Ammon's horn (tissue), 1 donor: ENCODE results near the gene UTS2B.
"Not testable (repeated sequence)": the region's sequence is repeated elsewhere in the genome, so short reads cannot be mapped to it uniquely, and the experiment has no call there.

Experiments used
- DNase-seq: peaks from one replicate; pipeline ENCODE4 v3.0.0-alpha.2; 2016; ENCODE audit warnings: low spot score

Gene UTS2B

GRCh38 chr3:191280111-191280510, 50.2 kb downstream of the UTS2B start:
- DNase-seq = no peak

DNA sequence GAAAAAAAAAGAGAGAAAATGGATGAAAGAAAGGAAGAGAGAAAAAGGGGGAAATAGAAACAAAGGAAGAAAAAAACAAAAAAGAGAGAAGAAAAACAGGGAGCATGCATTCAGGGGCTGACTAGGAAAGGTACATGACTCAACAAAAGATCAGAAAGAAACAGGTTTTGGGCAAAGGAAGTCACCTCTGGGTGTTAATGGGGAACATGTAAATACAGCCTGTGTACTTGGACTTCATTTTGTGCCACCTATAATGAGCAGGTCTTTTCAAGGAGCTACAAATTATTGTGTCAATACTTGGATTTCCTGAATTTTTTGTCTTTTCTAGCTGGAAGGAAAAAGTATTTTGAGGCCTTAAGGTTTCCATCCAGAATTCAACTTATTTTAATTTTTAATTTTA, 54.6 kb downstream of the UTS2B start:
- DNase-seq = no peak

DNA sequence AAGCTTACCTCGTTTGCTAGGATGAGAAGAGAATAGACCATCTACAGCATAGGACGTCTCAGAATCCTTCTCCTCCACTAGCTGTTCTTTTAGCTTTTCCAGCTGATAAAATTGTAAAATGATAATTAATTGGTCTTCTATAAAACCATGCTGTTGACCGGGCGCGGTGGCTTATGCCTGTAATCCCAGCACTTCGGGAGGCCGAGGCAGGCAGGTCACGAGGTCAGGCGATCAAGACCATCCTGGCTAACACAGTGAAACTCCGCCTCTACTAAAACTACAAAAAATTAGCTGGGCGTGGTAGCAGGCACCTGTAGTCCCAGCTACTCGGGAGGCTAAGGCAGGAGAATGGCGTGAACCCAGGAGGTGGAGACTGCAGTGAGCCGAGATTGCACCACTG, 55.1 kb downstream of the UTS2B start:
- DNase-seq = not testable (repeated sequence)

GRCh38 chr3:191269289-191270085, 60.8 kb downstream of the UTS2B start:
- DNase-seq = no peak

DNA sequence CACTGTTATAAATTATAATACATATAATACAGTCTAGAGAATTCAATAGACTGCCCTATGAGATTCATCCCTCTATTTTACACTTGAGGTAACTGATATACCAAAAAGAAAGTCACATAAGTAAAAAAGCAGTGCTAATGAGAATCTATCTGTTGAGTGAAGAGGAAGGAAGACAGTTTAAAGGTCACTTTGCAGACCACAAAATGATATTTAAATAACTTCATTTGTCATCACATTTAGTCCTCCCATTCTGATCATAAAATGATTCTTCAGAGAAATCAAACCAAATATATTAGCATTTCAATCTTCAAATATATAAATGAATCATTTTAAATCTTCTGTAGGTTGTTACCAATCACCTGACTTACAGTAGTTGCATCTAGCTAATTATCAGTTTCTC, 61.6 kb downstream of the UTS2B start:
- no peak for DNase-seq

GRCh38 chr3:191263850-191264249, 66.5 kb downstream of the UTS2B start:
- DNase-seq = no peak

DNA sequence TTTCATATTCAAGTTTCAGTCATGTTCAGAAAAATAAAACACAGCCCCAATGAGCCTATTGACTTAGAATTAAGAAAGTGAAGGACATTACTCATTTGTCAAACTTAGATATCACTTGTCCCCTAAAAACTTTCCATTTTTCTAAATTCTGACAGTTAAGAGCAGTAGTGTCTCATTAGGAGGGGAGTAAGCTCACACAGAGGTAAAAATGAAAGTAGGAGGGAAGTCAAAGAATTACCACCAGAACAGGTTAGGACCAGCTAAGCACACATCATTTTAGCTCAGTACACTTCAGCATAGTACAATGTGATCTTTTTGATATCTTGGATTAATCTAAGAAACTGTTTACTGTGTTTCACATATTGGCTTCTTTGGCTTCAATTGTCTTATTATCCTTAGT, 67.0 kb downstream of the UTS2B start:
- no peak for DNase-seq

DNA sequence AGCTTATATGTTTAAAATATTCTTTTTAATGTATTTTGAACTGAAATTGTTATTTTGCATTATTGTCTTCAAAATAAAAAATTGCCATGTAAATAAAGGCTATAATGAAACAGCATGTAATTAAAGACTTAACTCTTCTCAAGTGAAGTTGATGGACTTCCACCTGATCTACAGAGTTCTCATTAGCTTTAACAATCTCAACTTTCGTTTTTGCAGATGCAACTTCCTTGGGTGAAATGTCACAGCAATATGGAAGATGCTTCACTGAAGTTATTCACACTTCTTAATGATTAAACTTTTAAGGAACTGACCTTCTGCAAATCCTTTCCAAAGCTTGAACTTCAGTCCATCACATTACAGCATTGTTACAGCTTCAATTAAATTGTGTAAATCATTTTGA, 67.7 kb downstream of the UTS2B start:
- DNase-seq = no peak

- no peak for DNase-seq
Observed at GRCh38 chr3:191261304-191261638, 69.1 kb downstream of the UTS2B start.

- DNase-seq = no peak
Observed at GRCh38 chr3:191260431-191261303, 69.7 kb downstream of the UTS2B start.

DNA sequence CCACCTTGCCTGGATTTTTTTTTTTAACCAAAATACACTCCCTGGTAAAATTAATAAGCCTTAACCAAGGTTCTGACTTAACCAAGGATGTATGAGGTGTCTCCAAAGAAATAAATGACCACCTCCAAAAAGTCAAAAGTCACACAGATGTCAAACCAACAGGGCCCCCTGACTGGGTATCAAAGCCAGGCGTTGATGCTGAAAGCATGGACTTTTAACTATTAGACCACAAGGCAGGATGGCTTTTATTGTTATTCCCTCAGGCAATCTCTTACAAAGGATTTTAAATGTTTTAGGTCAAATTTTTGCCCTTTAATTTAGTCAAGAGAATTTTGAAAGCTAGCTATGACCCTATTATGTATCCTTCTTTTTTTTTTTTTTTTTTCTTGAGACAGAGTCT, 70.8 kb downstream of the UTS2B start:
- DNase-seq = no peak

DNA sequence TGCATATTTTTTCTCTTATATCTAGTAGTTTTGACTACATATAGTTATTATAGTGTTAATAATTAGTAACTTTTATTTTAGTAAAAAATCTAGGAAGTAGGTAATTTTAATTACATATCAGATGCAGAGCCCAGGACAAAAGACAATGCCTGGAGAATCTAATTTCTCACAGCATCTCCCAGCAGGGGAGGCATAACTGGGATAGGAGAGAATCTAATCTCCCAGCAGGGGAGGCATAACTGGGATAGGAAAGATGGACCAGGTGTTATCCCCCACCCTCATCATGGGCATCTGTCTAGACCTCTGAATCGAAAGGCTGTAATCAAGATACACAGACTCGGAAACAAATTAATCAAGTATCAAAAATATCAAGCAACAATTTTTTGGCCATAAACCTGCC, 73.0 kb downstream of the UTS2B start:
- DNase-seq = no peak

DNA sequence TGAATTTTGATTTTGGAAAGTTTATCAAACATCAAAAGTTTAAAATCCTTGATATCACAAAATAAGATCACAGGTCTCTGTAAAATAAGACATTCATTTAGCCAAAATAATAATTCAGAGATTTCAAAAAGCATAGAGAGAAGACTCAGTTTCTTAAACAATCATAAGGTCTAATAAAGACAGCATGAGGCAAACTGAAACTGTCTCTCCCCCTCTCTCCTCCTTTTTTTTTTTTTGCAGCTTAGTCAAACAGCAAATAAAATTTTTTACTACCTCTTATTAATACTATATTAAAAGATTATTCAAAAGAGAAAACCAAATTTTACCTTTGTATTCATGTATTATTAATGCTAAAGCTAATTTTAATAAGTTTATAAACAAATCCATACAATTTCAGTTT, 73.9 kb downstream of the UTS2B start:
- DNase-seq = no peak

GRCh38 chr3:191255156-191255555, 75.2 kb downstream of the UTS2B start:
- no peak for DNase-seq

GRCh38 chr3:191254098-191254873, 76.0 kb downstream of the UTS2B start:
- DNase-seq = no peak

DNA sequence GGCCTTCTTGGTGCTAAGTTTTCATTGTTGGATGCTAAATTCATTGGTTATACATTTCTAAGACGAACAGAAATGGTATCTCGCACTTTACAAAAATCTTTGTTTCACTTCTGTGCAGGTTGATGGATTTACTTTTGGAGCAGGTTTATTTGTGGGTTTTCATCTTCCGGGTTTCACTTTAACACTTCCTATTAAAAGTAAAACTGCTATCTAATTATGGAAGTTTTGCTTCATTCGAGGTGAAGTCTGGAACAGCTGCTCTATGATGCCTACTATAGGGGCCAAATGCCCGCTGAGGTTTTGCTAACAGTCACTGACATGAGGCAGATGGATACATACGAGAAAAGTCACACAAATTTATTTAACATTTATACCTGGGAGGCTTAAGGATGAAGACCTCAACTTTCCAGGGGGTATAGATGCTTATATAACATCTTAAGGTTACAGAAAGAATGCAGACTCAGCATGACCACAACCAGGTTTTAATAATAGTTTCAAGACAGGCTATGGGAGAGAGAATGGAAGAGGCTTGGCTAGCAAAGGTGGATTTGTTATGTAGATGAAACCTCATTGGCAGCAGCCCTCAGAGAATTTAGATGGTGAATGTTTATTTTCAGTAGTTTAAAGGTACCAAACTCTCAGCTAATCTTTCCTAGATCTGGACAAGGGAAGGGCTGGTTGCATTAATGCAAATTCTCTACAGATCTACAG, 77.1 kb downstream of the UTS2B start:
- no peak for DNase-seq

DNA sequence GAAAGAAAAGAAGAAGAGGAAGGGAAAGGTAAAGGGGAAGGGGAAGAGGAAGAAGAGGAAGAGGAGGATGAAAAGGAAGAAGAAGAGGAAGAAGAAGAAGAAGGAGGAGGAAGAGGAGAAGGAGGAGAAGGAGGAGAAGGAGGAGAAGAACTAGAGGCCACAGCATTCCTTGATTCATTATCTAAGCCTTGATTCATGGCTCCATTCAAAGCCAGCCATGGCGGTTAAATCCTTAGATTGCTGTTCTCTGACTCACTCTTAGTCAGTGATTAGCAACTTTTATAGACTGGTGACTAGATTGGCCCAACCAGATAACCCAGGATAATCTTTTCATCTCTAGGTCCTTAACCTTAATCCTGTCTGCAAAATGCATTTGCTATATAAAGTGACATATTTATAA, 83.7 kb downstream of the UTS2B start:
- no peak for DNase-seq

DNA sequence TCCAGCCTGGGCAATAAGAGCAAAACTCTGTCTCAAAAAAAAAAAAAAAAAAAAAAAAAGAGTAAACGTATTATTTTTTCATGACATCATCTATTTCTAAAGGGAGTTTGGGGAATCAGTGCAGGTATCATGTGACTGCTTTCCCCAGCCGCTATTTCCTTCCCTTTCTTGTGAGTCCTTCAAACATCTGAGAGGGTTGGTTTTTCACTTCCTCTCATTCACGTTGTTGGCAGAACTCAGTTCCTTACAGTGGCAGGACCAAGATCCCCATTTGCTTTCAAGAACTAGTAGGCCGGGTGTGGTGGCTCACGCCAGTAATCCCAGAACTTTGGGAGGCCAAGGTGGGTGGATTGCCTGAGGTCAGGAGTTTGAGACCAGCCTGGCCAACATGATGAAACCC, 84.3 kb downstream of the UTS2B start:
- DNase-seq = peak; percentile 68

DNA sequence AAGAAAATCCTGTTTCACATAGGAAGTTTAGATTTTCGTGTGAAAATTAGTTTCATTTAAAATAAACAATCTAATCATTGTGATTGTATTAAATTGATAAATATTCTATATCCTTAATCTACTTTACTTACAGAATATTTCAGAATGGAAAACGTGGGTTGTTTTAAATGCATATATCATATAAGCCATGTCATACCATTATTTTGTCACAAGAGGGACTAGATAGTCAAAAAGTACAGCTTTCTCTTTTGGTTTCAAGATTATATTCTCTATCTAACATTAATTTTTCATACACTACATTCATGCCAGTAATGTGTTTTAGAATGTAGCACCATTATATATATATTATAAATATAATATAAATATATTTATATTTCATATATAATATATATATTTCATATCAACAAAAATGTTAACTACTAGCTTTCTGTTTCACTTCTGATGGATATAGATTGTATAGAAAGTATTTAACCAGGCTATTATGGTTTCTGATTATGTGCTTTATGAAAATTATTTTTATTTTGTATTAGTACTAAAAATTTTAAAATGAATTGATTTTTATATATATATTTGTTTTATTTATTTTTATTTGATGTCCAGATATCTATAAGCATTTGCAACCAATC, 86.0 kb downstream of the UTS2B start:
- no peak for DNase-seq

- DNase-seq = no peak
Observed at GRCh38 chr3:191240486-191240885, 89.8 kb downstream of the UTS2B start.

DNA sequence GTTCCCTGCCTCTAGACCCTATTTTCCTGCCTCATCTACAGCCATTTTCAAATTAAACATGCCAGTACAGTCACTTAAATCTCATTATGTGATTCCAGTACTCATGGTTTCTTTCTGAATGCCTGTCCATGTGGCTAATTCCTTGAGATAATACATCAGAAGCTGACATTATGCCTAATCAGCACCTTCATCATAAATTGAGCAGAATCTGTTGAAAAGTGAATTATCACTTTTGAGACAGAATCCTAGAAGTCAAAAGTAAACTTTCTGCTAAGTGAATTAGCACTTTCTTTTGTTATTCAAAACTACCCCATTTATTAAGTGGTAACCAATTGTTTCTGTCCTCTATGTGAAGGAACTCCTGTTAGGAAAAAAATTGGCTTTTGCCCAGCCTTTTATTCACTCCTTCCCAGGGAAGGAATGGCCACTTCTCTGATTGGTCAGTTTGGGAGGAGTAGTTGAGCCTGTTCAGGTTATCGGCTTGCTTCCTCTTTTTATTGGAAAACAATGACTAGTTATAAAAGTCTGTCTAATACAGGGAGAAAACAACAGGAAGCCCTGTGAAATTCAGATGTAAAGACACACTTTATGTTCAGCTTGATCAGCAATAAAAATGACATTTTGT, 90.8 kb downstream of the UTS2B start:
- no peak for DNase-seq
